GM12874 (cell line): ENCODE data around the gene ADGRF4.

Experiments
- TF ChIP-seq, protein P1 (sequence below): IDR thresholded peaks from 2 replicates; pipeline ENCODE4 v1.5.1; 2011; ENCODE audit warnings: low read depth, mild to moderate bottlenecking, control low read depth, low read length, moderate library complexity; ENCODE audit not compliant: insufficient read depth

The ADGRF4 gene

DNA sequence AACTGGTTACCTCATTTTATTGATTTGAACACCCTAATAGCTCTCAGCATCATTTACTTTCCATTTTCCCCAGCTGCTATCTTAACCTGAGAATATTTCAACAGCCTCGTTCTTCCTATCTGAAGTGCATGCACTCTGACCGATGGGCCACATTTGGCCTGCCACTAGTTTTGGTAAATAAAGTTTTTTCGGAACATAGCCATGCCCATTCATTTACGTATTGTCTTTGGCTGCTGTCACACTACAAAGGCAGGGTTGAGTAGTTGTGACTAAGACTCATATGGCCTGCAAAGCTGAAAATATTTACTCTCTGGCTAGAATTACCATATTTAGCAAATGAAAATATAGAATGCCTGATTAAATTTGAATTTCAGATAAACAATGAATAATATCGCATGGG, 10.8 kb downstream of the ADGRF4 start:
- TF ChIP-seq, protein P1, sequence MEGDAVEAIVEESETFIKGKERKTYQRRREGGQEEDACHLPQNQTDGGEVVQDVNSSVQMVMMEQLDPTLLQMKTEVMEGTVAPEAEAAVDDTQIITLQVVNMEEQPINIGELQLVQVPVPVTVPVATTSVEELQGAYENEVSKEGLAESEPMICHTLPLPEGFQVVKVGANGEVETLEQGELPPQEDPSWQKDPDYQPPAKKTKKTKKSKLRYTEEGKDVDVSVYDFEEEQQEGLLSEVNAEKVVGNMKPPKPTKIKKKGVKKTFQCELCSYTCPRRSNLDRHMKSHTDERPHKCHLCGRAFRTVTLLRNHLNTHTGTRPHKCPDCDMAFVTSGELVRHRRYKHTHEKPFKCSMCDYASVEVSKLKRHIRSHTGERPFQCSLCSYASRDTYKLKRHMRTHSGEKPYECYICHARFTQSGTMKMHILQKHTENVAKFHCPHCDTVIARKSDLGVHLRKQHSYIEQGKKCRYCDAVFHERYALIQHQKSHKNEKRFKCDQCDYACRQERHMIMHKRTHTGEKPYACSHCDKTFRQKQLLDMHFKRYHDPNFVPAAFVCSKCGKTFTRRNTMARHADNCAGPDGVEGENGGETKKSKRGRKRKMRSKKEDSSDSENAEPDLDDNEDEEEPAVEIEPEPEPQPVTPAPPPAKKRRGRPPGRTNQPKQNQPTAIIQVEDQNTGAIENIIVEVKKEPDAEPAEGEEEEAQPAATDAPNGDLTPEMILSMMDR, result no peak

DNA sequence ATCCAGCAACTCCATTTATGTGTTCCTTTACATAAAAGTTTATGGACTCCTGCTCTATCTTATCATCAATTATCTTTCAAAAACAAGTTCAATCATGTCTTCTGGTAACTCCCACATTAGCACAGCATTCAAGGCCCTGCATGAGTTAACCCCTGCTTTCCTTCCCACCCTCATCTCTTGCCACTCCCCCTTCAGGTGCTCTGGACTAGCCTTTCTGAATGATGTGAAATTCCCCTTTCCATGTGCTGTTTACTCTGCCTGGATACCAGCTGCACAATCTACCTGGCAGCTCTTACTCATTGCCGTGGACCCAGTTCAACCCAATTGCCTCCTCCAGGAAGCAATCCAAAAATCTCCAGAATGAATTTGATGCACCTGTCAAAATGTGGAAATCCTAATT, 11.9 kb downstream of the ADGRF4 start:
- TF ChIP-seq, protein P1, result no peak

DNA sequence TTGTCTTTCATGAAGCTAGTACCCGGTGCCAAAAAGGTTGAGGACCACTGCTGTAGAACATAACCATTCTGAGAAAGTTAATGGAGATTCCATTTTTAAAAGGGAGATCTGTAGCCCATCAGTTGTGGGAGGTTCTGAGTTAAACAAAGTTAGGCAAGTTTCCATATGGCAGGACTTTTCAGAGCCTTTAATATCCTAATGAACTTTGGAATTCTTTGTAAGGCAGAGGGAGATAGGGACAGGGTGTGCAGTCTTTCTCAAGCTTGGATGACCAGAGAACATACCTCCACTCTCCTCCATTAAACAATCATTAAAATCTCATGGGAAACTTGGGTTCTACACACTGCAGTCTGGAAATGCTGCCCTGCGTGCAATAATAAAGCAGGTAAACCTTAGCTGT, 14.8 kb downstream of the ADGRF4 start:
- TF ChIP-seq, protein P1, result no peak

DNA sequence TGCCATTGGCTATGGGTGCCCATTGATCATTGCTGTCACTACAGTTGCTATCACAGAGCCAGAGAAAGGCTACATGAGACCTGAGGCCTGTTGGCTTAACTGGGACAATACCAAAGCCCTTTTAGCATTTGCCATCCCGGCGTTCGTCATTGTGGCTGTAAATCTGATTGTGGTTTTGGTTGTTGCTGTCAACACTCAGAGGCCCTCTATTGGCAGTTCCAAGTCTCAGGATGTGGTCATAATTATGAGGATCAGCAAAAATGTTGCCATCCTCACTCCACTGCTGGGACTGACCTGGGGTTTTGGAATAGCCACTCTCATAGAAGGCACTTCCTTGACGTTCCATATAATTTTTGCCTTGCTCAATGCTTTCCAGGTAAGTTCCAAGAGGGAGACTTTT, 16.4 kb downstream of the ADGRF4 start:
- TF ChIP-seq, protein P1, result no peak

DNA sequence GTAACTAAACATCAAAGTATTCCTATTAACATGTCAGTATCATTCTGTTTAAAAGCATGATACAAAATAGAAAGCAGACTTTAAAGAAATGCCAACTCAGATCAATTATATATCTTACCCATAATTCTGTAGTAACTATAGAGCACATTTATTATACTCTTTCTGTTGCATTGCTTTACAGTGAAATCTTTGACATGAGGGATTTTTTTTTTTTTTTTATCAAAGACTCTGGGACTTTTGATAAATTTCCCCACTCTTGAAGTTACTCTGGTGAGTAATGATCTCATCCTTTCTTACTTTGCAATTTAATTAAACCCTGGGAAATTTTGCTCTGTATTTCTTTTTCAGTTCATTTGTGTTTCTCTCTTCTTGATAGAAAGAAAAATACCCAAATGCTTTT, 17.4 kb downstream of the ADGRF4 start:
- TF ChIP-seq, protein P1, result no peak

DNA sequence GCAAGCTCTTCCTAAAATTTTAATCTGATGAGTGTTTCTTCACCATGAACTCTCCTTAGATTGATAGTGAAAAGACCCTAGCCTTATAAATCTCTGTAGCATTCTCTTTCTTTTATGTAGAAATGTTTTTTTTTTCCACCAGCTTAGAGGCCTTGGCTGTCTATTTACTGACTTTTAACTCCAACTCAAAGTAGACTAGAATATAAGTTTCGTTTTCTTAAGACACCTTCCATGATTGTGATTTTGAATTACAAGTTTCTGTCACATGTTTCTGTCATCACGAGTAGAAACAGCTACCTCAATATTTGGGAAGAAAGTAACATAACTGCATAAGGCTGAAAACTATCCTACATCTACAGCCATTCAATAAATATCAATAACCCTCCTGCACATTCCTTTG, 17.8 kb downstream of the ADGRF4 start:
- TF ChIP-seq, protein P1, result no peak

DNA sequence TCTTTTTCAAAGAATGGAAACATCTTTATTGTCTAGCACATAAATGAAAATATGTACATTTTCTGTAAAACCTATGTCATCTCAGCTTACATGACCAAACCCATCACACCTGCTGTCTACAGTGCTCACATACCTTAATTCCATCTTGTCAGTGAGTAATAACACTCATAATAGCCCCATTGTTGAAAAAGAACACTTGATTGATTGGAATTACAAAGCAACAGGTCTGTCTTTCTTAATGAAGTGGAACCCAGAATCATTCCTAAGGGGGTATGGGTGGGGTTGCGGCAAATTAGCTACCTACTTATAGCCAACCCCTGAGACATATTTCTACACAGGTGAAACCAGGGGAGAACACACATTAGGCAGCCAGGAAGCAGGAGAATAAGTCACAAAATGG, 20.2 kb downstream of the ADGRF4 start:
- TF ChIP-seq, protein P1, result no peak

DNA sequence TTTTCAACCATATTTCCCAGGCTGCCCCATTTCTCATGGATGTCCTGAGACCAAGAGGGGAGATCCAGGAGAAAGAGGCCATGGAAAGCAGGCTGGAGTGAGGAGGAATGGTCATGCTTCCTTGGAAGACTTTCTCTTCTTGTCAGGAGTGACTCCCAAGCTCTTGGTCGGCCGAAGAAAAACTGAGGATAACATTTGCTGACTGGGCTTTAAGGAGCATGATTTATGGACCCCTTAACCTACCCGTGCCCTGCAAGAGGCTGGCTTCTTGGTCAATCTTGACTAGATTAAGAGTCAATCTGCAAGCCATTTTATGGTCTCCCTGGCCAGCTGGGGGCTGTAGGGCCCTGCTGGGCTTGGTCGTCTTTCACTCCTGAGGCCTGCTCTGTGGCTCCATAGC, 22.8 kb downstream of the ADGRF4 start:
- TF ChIP-seq, protein P1, result no peak
